Myometrial cell (primary cell): Measurements from ENCODE around the gene TRIP11. TPM values are rescaled to one million over a fixed set of nuclear protein-coding genes. Genes with fewer than 3 reads are reported as not detected.

Source experiments
- total RNA-seq: library from RNA; depleted of rRNA; stranded (reverse); fragments of >200 nt; gene quantifications from 2 replicates; pipeline ENCODE4 v1.2.3, GENCODE V29; 2015

The TRIP11 gene
- 31.4 and 34.0 TPM in 2 replicates for total RNA-seq

DNA sequence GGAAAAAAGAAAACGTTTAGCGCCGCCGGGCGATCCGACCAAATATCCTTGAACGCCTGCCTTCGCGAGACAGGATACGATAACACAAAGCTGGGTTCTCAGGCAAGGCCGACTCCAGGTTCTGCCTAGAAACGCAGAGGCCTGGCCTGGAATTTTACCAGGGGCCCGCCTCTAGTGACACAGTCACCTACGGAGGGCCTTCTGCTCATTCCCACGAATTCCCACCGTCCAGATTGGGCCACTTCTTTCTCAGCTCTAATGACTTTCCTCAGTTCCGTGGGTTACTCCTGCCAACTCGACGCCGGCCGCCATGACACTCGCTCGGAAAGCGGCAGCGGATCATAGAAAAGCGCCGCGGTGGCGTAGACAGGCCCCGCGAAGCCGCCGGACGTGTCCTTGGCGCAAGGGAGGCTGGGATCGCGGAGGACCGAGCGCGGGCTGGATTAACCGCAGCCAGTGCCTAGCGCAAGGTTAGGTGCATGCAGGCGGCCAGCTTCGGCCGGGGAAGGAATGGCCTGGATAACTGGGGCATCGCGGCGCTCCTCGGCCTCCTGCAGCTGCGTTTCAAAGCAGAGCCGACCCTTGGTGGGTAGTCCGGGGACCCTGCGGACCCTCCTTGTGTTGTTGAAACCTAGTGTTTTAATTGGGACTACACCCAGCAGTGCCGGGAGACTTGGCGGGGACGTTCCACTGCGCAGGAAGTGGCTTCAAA is at the start of gene TRIP11:
TRIP11 (minus strand) TSS at position 341 of the 712 bp plus-strand sequence. CDS start 374 bp downstream, outside the sequence.

DNA sequence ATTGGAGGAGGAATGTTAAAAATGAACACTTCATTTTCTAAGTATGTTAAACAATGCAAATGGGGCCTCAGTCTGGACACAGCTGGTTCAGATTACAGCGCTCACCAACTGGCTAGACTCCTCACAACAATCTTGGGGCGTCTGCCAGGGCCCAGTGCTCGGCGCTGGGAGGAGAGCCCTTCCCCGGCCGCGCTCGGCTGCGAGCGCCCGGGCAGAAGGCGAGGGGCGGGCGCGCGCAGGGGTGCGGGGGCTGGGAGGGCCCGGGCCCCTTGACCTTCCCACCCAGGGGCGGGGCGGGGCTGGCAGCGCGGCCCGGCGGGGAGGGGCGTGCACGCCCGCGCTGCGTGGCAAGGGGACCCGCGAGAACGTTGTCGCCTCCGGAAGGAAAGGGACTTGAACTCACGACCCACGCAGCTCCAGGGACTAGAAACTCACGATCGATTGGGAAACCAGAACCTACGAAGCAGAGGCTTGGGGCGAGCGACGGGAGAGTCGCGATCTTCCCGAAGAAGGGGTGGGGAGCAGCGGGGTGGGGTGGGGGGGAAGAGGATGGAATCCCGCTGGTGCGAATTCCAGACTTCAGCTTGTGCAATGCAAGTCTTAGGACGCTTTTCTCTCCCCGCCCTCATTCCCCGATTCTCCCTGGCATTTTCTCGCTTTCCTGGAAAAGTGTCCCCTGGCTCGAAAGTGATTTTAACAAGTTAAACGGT is 92.2 kb downstream of the TRIP11 start, which contains the start of gene FBLN5:
FBLN5 (minus strand) TSS at position 220 of the 710 bp plus-strand sequence. CDS start 465 bp downstream, outside the sequence.

Other genes starting within 250 kb of the TRIP11 start
- gene TC2N, start 172.5 kb downstream of the TRIP11 start, total RNA-seq: 0.29 and 0.53 TPM in 2 replicates
- gene FBLN5, start 92.4 kb downstream of the TRIP11 start, total RNA-seq: 145 and 152 TPM in 2 replicates
- 11.5 and 39.5 TPM in 2 replicates for gene ATXN3, start 66.5 kb upstream of the TRIP11 start, total RNA-seq
- gene NDUFB1, start 81.6 kb upstream of the TRIP11 start, total RNA-seq: 459 and 522 TPM in 2 replicates
- 38.6 and 58.0 TPM in 2 replicates for gene CPSF2, start 81.9 kb upstream of the TRIP11 start, total RNA-seq